MCF 10A (cell line): Measurements from ENCODE around the gene CCDC12. TPM values are rescaled to one million over a fixed set of nuclear protein-coding genes. Genes with fewer than 3 reads are reported as not detected.

Experiments
- BruUV-seq: library from RNA; stranded (reverse); fragments of 400-500 nt; replicated peaks from 2 replicates; lab custom pipeline; 2021; lab: Mats Ljungman, UMichigan
- CTCF ChIA-PET: fragments of 300-600 bp; sonication (Branson Sonifier 250); formaldehyde crosslinking; extraction: SDS; loops from one replicate; lab custom pipeline; 2021; ENCODE audit warnings: antibody characterized with exemption, inconsistent platforms; lab: Yijun Ruan, JAX
- POLR2A ChIA-PET: fragments of 300-600, 350-650 bp; sonication (Branson Sonifier 250); formaldehyde crosslinking; extraction: SDS; loops from one replicate; lab custom pipeline; 2020; ENCODE audit warnings: antibody characterized with exemption, inconsistent platforms; lab: Yijun Ruan, JAX
- DNase-seq: peaks from one replicate; pipeline ENCODE4 v3.0.0-alpha.2; 2018; ENCODE audit not compliant: unreplicated experiment
- H3K27ac Mint-ChIP-seq: one replicate; pipeline ENCODE4 v1.8.0; 2022; ENCODE audit warnings: mild to moderate bottlenecking, low read depth, mixed read lengths; ENCODE audit not compliant: unreplicated experiment
- H3K27me3 Mint-ChIP-seq: one replicate; pipeline ENCODE4 v1.8.0; 2022; ENCODE audit warnings: mixed read lengths; ENCODE audit not compliant: insufficient read depth, unreplicated experiment
- H3K36me3 Mint-ChIP-seq: one replicate; pipeline ENCODE4 v1.8.0; 2022; ENCODE audit warnings: mild to moderate bottlenecking, moderate library complexity, mixed read lengths; ENCODE audit not compliant: insufficient read depth, unreplicated experiment
- H3K4me1 Mint-ChIP-seq: one replicate; pipeline ENCODE4 v1.8.0; 2022; ENCODE audit warnings: mixed read lengths; ENCODE audit not compliant: insufficient read depth, unreplicated experiment
- H3K4me3 Mint-ChIP-seq: one replicate; pipeline ENCODE4 v1.8.0; 2022; ENCODE audit warnings: mild to moderate bottlenecking, moderate library complexity, mixed read lengths; ENCODE audit not compliant: unreplicated experiment
- H3K9me3 Mint-ChIP-seq: one replicate; pipeline ENCODE4 v1.8.0; 2022; ENCODE audit warnings: mixed read lengths; ENCODE audit not compliant: unreplicated experiment
- intact Hi-C: fragments of 100-400 bp; cut with micrococcal nuclease; formaldehyde crosslinking; loops from 2 replicates; pipeline ENCODE4 v1.14.1; 2022
- total RNA-seq: library from RNA; stranded (reverse); gene quantifications from 2 replicates; pipeline ENCODE4 v1.2.3, GENCODE V29; 2022
- TF ChIP-seq, protein P1 (sequence below): fragments of 200-600 bp; IDR thresholded peaks from one replicate; pipeline ENCODE4 v1.8.0; 2022; ENCODE audit warnings: antibody characterized with exemption, mild to moderate bottlenecking; ENCODE audit not compliant: unreplicated experiment

Gene CCDC12
- total RNA-seq, 1 experiment from 2014 or later = 45.9 TPM

DNA sequence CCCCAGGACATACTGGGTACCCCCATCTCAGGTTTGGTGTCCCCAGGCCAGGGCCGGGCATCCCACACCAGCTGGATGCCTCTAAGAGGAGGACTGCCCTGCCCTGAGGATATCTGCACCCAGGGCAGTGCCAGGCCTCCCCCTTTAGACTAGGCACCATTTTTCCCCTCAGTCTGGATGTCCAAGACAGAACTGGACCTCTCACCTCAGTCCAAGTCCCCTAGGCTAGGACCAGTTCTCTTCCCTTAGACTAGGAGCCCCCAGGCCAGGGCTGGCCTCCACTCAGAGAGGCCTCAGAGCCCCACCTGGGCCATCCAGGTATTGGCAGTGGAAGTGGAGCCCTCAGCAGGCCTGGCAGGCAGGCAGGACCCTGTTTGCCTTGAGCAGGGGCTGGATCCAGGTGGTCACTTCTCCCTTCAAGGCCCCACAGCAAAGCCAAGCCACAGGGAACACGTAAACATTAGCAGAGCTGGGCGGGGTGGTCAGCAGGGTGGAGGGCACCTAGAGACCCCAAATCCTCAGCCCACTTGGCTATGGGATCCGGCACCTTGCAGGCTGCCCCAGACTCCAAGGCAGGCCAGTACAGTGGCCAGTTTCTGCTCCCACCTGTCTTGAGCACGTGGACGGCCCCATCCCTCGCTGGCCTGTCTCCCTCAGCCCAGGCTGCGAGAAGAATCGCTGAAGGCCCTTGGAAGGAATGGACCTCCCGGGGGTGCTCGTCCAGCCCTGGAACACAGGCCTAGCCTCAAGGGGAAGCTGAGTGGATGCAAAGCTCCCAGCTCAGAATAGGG, 70.7 kb downstream of the CCDC12 start:
- Mint-ChIP-seq H3K27ac (no peak overlapping the region), H3K27me3 (no peaks in the 10 kb centered on the region), H3K4me1 (peaks cover 5% of the 10 kb centered on the region), H3K9me3 (no peaks in the 10 kb centered on the region), H3K4me3 (no peak overlapping the region), H3K36me3 (no peaks in the 10 kb centered on the region)
- no peak for DNase-seq
- CTCF ChIA-PET = interaction anchor here (0.7 to 1.2 kb wide), 4 partner anchors 9 to 417 kb away, joined by 3 to 8 read pairs (median 3); no protein-coding TSS in a partner anchor
- BruUV-seq = no TSS peak
- TF ChIP-seq, protein P1, sequence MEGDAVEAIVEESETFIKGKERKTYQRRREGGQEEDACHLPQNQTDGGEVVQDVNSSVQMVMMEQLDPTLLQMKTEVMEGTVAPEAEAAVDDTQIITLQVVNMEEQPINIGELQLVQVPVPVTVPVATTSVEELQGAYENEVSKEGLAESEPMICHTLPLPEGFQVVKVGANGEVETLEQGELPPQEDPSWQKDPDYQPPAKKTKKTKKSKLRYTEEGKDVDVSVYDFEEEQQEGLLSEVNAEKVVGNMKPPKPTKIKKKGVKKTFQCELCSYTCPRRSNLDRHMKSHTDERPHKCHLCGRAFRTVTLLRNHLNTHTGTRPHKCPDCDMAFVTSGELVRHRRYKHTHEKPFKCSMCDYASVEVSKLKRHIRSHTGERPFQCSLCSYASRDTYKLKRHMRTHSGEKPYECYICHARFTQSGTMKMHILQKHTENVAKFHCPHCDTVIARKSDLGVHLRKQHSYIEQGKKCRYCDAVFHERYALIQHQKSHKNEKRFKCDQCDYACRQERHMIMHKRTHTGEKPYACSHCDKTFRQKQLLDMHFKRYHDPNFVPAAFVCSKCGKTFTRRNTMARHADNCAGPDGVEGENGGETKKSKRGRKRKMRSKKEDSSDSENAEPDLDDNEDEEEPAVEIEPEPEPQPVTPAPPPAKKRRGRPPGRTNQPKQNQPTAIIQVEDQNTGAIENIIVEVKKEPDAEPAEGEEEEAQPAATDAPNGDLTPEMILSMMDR = no peak
- POLR2A ChIA-PET = no interaction called here
- intact Hi-C loops = no loop called here

- Mint-ChIP-seq H3K27me3 (no peaks in the 10 kb centered on the region), H3K4me1 (peaks cover 5% of the 10 kb centered on the region), H3K9me3 (no peaks in the 10 kb centered on the region), H3K4me3 (no peak overlapping the region), H3K36me3 (no peaks in the 10 kb centered on the region), H3K27ac (no peak overlapping the region)
- POLR2A ChIA-PET = no interaction called here
- TF ChIP-seq, protein P1 = no peak
- intact Hi-C loops = no loop called here
- CTCF ChIA-PET = interaction anchor here (1.1 kb wide), 1 partner anchor 10 kb away, joined by 3 read pairs; no protein-coding TSS in a partner anchor
- no peak for DNase-seq
- BruUV-seq = no TSS peak
These were observed 71.4 kb downstream of the CCDC12 start for GRCh38 chr3:46905213-46905560.

DNA sequence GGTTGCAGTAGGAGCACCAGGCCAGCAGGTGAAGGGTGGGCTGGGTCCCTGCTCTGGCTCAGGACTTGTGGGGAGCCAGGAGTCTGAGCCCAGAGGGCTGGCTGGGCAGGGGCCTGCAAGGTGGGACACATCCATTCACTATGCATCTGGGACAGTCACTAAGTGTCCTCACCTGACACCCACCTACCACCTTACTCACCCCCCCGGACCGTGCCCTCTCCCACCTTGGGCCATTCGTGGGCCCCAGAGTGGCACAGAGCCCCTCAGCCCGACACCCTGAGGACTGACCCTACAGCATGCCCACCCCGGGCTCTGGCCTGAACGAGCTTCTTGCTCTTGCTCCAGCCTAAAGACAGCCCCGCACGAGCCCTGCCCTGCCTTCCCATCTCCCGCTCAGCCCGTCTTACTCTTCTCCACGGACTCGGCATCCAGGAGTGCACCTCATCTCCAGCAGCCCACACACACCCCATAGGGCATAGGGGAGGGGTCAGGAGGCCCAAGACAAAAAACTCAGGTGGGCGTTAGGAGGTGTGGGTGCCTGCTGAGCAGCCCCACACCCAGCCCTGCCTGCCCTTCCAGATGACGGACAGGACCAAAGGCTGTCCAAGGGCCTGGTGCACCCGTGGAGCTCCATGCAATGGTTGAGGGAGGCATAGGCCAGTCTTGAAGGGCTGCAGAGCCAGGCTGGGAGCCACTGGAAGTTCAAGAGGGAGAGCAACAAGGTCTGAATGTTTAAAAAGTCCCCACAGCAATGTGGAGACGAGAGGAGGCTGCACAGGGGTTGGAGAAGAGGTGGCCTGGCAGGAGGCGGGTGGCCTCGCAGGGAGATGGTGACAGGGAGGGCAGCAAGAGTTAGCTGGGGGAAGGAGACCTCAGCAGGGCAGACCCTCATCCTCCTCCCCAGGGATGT, 72.0 kb downstream of the CCDC12 start:
- no peaks in the 10 kb centered on the region for H3K36me3 Mint-ChIP-seq
- TF ChIP-seq, protein P1 = no peak
- no peaks in the 10 kb centered on the region for H3K9me3 Mint-ChIP-seq
- POLR2A ChIA-PET = no interaction called here
- CTCF ChIA-PET = no interaction called here
- no peak overlapping the region for H3K4me3 Mint-ChIP-seq
- H3K27me3 Mint-ChIP-seq = no peaks in the 10 kb centered on the region
- intact Hi-C loops = no loop called here
- DNase-seq = no peak
- H3K4me1 Mint-ChIP-seq = peaks cover 4% of the 10 kb centered on the region
- BruUV-seq = no TSS peak
- no peak overlapping the region for H3K27ac Mint-ChIP-seq
